ENCODE data around the gene PIGN.
"Not testable (repeated sequence)": the region's sequence is repeated elsewhere in the genome, so short reads cannot be mapped to it uniquely, and the experiment has no call there.

The PIGN gene

DNA sequence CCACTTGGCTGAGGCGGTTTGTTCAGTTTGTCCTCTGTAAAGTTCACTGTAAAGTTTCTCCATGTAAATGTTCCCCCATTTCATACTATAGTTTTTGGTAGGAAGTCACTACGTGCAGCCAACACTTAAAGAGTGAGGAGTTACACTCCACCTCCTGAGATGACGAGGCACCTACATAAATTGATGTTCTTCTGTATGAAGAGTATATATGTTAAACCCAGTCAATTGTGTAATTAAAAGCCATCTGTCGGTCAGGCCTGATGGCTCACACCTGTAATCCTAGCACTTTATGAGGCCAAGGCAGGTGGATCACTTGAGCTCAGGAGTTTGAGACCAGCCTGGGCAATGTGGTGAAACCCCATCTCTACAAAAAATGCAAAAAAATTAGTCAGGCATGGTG, 7.6 kb downstream of the PIGN start:
- no peak for DNase-seq

GRCh38 chr18:62177271-62177670, 9.6 kb downstream of the PIGN start:
- DNase-seq: no peak

GRCh38 chr18:62175521-62175920, 11.3 kb downstream of the PIGN start:
- no peak for DNase-seq

DNA sequence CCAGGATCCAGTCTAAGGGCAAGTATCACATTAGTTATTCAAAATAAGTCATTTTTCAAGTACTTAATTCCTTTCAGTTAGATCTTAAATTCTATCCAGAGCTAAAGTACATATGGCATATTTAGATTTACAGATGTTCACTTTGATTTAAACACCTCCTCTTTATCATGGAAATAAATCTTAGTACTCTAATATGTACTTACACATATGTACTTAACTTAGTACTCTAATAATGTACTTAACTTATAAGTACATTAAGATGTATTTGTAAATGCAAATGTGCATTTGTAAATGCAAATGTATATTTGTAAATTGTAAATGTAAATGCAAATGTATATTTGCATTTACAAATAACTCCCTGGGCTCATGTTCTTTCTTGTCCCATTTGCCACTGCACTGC, 14.6 kb downstream of the PIGN start:
- no peak for DNase-seq

GRCh38 chr18:62170857-62171256, 16.0 kb downstream of the PIGN start:
- no peak for DNase-seq

DNA sequence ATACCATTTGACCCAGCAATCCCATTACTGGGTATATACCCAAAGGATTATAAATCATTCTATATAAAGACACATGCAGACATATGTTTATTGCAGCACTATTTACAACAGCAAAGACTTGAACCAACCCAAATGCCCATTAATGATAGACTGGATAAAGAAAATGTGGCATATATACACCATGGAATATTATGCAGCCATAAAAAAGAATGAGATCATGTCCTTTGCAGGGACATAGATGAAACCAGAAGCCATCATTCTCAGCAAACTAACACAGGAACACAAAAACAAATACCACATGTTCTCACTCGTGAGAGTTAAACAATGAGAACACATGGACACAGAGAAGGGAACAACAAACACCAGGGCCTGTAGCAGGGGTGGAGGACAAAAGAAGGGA, 20.3 kb downstream of the PIGN start:
- not testable (repeated sequence) for DNase-seq

DNA sequence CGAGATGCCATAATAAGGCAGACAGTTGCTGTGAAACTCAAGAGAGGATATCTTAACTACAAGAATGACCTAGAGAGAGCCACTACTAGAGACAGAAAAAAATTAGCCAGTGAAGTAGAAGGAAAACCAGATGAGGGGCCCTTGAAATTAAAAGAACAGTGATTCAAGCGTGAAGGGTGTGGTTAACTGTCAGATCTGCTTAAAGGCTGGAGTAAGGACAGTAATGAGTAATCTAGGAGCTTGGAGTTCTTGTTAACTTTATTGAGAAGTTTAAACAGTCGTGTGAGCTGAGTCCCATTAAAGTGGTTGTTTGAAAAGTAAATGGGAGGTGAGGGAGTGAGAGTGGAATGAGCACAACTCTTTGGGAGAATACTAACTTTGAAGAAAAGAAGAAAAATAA, 21.3 kb downstream of the PIGN start:
- DNase-seq: no peak

GRCh38 chr18:62164855-62165487, 21.9 kb downstream of the PIGN start:
- no peak for DNase-seq

GRCh38 chr18:62164310-62164709, 22.5 kb downstream of the PIGN start:
- no peak for DNase-seq

GRCh38 chr18:62157843-62158242, 29.0 kb downstream of the PIGN start:
- DNase-seq: no peak

DNA sequence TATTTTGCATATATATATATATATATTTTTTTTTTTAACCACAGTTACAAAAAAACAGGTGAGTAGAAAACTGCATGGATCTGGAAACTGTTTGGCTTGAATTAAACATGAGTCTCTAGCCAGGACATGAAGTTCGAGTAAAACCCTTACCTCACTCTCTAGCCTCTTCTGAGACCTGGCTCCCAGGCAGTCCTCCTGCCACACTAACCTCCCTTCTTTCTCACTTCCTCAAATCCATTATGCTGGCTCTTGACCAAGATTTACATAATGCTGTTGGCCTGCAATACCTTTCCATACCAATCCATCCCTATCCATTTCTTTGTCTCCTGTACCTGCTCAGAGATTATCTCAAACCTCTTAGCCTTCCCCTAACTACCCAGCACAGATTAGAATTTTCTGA, 34.0 kb downstream of the PIGN start:
- DNase-seq: no peak

GRCh38 chr18:62151068-62151771, 35.6 kb downstream of the PIGN start:
- DNase-seq: no peak

GRCh38 chr18:62144338-62144737, 42.5 kb downstream of the PIGN start:
- DNase-seq: no peak

DNA sequence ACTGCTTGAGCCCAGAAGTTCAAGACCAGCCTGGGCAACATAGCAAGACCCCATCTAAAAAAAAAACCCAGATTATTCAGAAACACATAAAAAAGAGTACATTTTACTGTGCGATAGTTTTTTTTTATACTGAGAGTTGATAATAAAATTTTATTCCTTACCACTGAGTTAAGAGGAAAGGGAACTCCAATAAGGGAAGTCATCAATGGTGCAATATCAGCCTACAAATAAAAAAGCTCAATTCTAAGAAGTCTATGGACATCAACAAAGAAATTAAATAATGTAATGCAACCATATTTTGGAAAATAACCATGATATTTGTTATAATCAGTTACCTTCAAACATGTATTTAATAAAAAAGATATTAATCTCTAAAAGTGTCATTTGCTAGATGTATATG, 46.6 kb downstream of the PIGN start:
- DNase-seq: no peak

- DNase-seq: no peak
These were observed 48.2 kb downstream of the PIGN start for GRCh38 chr18:62138461-62139235.

GRCh38 chr18:62131301-62131909, 55.5 kb downstream of the PIGN start:
- DNase-seq: peak; percentile 52

- DNase-seq: no peak
These were observed 58.7 kb downstream of the PIGN start for GRCh38 chr18:62128157-62128556.

DNA sequence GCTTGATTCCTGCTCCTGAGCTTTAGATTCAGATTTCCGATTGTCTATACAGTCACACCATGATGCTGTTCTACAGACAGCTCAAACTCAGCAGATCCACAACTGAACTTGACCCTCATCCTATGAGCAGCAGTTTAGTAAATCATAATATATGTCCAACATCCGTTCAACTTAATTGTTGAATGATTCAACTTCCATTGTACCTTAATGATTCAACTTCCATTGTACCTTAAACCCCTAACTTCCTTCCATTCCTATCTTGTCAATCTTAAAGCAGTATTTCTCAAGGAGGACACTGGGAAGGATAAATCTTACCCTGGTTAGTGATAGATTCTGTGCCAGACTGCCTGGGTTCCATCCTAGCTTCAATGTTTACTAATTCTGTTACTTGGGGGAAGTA, 60.1 kb downstream of the PIGN start:
- no peak for DNase-seq

- no peak for DNase-seq
These were observed 61.2 kb downstream of the PIGN start for GRCh38 chr18:62125702-62126101.

DNA sequence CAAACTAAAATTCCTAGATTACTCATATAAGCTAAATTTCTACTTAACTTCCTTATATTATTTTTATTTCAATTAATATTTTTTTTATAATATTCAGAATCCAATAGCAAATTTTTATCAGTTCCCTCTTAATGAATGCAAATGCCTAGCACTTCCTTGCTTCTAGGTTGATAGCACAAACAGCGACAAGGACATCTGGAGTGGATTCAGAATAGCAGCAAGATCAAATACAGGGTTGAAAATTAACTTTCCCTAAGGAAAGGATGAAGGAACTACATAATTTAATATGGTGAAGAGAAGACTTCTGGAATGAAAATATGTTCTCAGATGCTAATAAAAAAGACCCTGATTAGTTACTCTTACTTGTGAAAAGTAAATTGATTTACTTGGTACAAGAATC, 64.5 kb downstream of the PIGN start:
- DNase-seq: no peak

DNA sequence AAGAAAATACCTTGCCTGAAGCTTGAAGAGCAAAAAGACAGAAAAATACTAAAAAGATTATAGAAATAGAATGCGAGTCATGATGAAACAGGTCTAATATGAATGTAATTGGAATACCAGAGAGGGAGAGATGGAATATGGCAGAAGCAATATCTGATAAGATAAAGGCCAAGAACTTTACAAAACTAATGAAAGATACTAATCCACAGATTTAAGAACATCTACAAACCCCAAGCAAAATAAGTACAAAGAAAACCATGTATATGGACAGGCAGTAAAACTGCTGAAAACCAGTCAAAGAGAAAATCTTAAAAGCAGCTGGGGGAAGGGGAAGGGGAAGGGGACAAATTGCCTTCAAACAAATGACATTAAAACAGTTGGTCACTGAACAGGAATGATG, 67.0 kb downstream of the PIGN start:
- no peak for DNase-seq

GRCh38 chr18:62118328-62118727, 68.5 kb downstream of the PIGN start:
- DNase-seq: no peak

DNA sequence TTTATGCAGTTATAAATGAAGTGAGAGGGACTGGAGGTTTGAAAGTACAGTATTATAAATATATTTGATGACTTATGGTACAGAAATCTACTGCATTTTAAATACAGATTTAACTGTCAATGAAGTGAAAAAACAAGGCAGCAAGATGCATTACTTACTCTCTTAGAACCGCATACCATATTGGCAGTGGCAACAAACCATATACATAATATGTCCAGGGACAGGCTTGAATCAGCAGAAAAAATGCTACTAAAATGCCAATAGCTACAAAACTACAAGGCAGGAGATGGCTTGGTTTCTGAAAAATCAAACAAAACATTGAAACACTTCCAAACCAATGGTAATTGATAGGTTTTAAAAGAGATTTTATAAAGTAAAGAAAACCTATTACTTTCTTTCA, 77.2 kb downstream of the PIGN start:
- no peak for DNase-seq

DNA sequence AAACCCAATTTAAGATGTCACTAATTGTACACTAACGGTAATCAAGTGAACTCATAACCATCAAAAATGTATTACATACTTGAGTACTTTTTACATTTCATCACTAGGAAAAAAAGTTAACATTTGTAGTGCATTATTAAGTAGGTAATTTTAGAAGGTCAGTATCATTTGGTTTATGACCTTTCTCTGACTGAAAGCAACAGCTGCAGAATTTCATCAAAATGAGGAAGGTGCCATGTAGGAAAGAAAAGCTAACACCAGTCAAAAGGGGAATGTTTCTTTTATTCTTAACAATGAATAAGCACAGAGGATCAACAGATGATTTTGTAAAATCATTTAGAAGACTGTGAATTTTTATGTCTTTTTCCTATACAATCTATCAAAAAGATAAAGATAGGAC, 79.0 kb downstream of the PIGN start:
- no peak for DNase-seq

All from activated naive CD4-positive, alpha-beta T cell treated with anti-CD3 and anti-CD28 coated beads, Interleukin-2, amount 50 U/mL, for 16 hours (primary cell).